T-cell (primary cell): ENCODE measurements around the gene TBC1D7. TPM values are rescaled to one million over a fixed set of nuclear protein-coding genes. Genes with fewer than 3 reads are reported as not detected.

Source experiments
- ATAC-seq, 4 experiments: fragments of 200-7000 bp in 3 of 4; fragments of 150-1000 bp in 1 of 4; cut with Tn5 transposase; replicated peaks in 1 of 4; 1 replicate in 3 of 4; 2 replicates in 1 of 4; pipeline ENCODE4 v1.10.0; 2021; ENCODE audit warnings: moderate library complexity in 3 of 4, mild to moderate bottlenecking in 2 of 4, moderate number of reproducible peaks in 1 of 4
- CTCF ChIA-PET, 2 donors: fragments of 300-600 bp; sonication (Branson Sonifier 250); formaldehyde crosslinking; loops; one replicate each; lab custom pipeline; 2022; ENCODE audit warnings: antibody characterized with exemption in 2 of 2; lab: Charles Lee
- POLR2A ChIA-PET, 2 donors: fragments of 300-600 bp; sonication (Branson Sonifier 250); formaldehyde crosslinking; loops; one replicate each; lab custom pipeline; 2022; ENCODE audit warnings: antibody characterized with exemption in 2 of 2; lab: Charles Lee
- DNase-seq, 35 experiments: peaks; one replicate each; pipeline versions ENCODE4 v3.0.0 to v3.0.0-alpha.2; 2013 to 2023
- H3K27ac ChIP-seq: one replicate; pipeline ENCODE4 v1.5.1; 2013; ENCODE audit warnings: low read length
- H3K27me3 ChIP-seq, 2 experiments: replicated peaks in 1 of 2; 1 replicate in 1 of 2; 2 replicates in 1 of 2; pipeline versions ENCODE4 v1.6.1 to v1.7.0; 2013; ENCODE audit warnings: low read length in 1 of 2, mixed read lengths in 1 of 2; ENCODE audit not compliant: control insufficient read depth in 2 of 2, insufficient read depth in 2 of 2; ENCODE audit errors: extremely low read depth in 1 of 2
- H3K36me3 ChIP-seq, 2 donors: 1 replicate in 1 of 2; 2 replicates in 1 of 2; pipeline versions ENCODE4 v1.6.1 to v1.7.0; 2013; ENCODE audit warnings: low read length in 1 of 2; ENCODE audit not compliant: control insufficient read depth in 2 of 2, insufficient read depth in 1 of 2; ENCODE audit errors: extremely low read depth in 1 of 2
- H3K4me1 ChIP-seq, 2 experiments: 1 replicate in 1 of 2; 2 replicates in 1 of 2; pipeline versions ENCODE4 v1.6.1 to v1.7.0; 2013; ENCODE audit warnings: low read length in 2 of 2, mixed read lengths in 1 of 2; ENCODE audit not compliant: insufficient read depth in 2 of 2, control insufficient read depth in 1 of 2; ENCODE audit errors: extremely low read depth in 1 of 2
- H3K4me3 ChIP-seq, 2 donors: 1 replicate in 1 of 2; 2 replicates in 1 of 2; pipeline versions ENCODE4 v1.5.1 to v1.7.0; 2013; ENCODE audit warnings: mild to moderate bottlenecking in 2 of 2, low read length in 1 of 2, moderate library complexity in 1 of 2; ENCODE audit not compliant: control insufficient read depth in 1 of 2; ENCODE audit errors: extremely low read depth in 1 of 2
- H3K9me3 ChIP-seq: 2 replicates; pipeline ENCODE4 v1.7.0; 2013
- H3K27ac Mint-ChIP-seq, 2 donors: one replicate each; pipeline ENCODE4 v1.8.0; 2020 to 2021; ENCODE audit warnings: mild to moderate bottlenecking in 2 of 2, mixed read lengths in 2 of 2
- H3K27me3 Mint-ChIP-seq, 2 donors: one replicate each; pipeline ENCODE4 v1.8.0; 2021 to 2022; ENCODE audit warnings: mixed read lengths in 2 of 2
- H3K36me3 Mint-ChIP-seq: one replicate; pipeline ENCODE4 v1.8.0; 2021; ENCODE audit warnings: mixed read lengths
- H3K4me1 Mint-ChIP-seq, 3 donors: one replicate each; pipeline ENCODE4 v1.8.0; 2020 to 2022; ENCODE audit warnings: mixed read lengths in 3 of 3, mild to moderate bottlenecking in 1 of 3
- H3K4me3 Mint-ChIP-seq, 3 donors: one replicate each; pipeline ENCODE4 v1.8.0; 2020 to 2022; ENCODE audit warnings: mild to moderate bottlenecking in 3 of 3, mixed read lengths in 3 of 3, moderate library complexity in 3 of 3
- H3K9me3 Mint-ChIP-seq, 3 donors: one replicate each; pipeline ENCODE4 v1.8.0; 2020 to 2022; ENCODE audit warnings: mixed read lengths in 3 of 3
- WGBS: methylation state at CpG from one replicate; pipeline ENCODE4 v1.1.5; 2013; ENCODE audit warnings: missing lambda C conversion rate; ENCODE audit not compliant: insufficient coverage; 5-methylcytosine and 5-hydroxymethylcytosine counted together
- total RNA-seq, 35 experiments: library from RNA in 6 of 35; stranded (reverse) in 6 of 35; fragments of 120-200 nt in 1 of 35; gene quantifications; one replicate each; pipeline versions ENCODE4 v1.2.1 to v1.2.4 and lab custom pipeline; 2013 to 2026

The TBC1D7 gene
- total RNA-seq, 5 donors from 2014 or later (not counting 1 experiment from before 2014, with no cell fraction given): 12.7 to 16.2 (median 14.6) TPM

- Histone ChIP-seq H3K4me1 (no peaks in the 10 kb centered on the region), H3K27me3 (no peaks in the 10 kb centered on the region), H3K36me3 (peaks cover 38 to 73% of the 10 kb centered on the region in 2 donors), H3K27ac (no peak overlapping the region), H3K4me3 (no peak overlapping the region), H3K9me3 (no peaks in the 10 kb centered on the region)
- ChIA-PET POLR2A (no interaction called here), CTCF (interaction anchor here (0.6 to 0.7 kb wide), 2 partner anchors 43 to 360 kb away, joined by 3 to 4 read pairs; no protein-coding TSS in a partner anchor)
- no peak overlapping the region for H3K27ac Mint-ChIP-seq
- H3K9me3 Mint-ChIP-seq: no peaks in the 10 kb centered on the region
- no peak overlapping the region for H3K4me3 Mint-ChIP-seq
- peaks cover 72% of the 10 kb centered on the region for H3K36me3 Mint-ChIP-seq
- H3K27me3 Mint-ChIP-seq: no peaks in the 10 kb centered on the region
- H3K4me1 Mint-ChIP-seq: no peaks in the 10 kb centered on the region
- DNase-seq (no peak), ATAC-seq (no peak)
- WGBS: 93% methylated on average over 2 of the region's 2 CpGs
Observed at GRCh38 chr6:13318821-13319220, 9.5 kb downstream of the TBC1D7 start.

- H3K36me3 Mint-ChIP-seq: peaks cover 79% of the 10 kb centered on the region
Observed at GRCh38 chr6:13315896-13316295, 12.4 kb downstream of the TBC1D7 start.

GRCh38 chr6:13314806-13315205 is 13.5 kb downstream of the TBC1D7 start:
- DNase-seq: no peak
- H3K27ac ChIP-seq: no peak overlapping the region
- H3K4me1 ChIP-seq: no peaks in the 10 kb centered on the region
- H3K36me3 ChIP-seq: peaks cover 25 to 61% of the 10 kb centered on the region in 2 donors
- Mint-ChIP-seq H3K27ac (no peak overlapping the region), H3K36me3 (peaks cover 76% of the 10 kb centered on the region), H3K4me1 (no peaks in the 10 kb centered on the region), H3K4me3 (no peak overlapping the region), H3K27me3 (no peaks in the 10 kb centered on the region), H3K9me3 (no peaks in the 10 kb centered on the region)
- H3K4me3 ChIP-seq: no peak overlapping the region
- H3K9me3 ChIP-seq: no peaks in the 10 kb centered on the region
- ATAC-seq: no peak
- no peaks in the 10 kb centered on the region for H3K27me3 ChIP-seq
- POLR2A ChIA-PET: no interaction called here
- CTCF ChIA-PET: no interaction called here

More at GRCh38 chr6:13315896-13316295, 12.4 kb downstream of the TBC1D7 start:
- H3K9me3 Mint-ChIP-seq: no peaks in the 10 kb centered on the region
- H3K27me3 Mint-ChIP-seq: no peaks in the 10 kb centered on the region
- ChIA-PET CTCF (no interaction called here), POLR2A (no interaction called here)
- H3K36me3 ChIP-seq: peaks cover 28 to 68% of the 10 kb centered on the region in 2 donors
- ATAC-seq (no peak), DNase-seq (no peak)
- no peak overlapping the region for H3K4me3 Mint-ChIP-seq
- H3K4me1 ChIP-seq: no peaks in the 10 kb centered on the region
- no peaks in the 10 kb centered on the region for H3K9me3 ChIP-seq
- H3K4me3 ChIP-seq: no peak overlapping the region
- H3K27ac ChIP-seq: no peak overlapping the region
- no peaks in the 10 kb centered on the region for H3K27me3 ChIP-seq
- H3K4me1 Mint-ChIP-seq: no peaks in the 10 kb centered on the region
- WGBS: 93% methylated on average over 5 of the region's 5 CpGs
- no peak overlapping the region for H3K27ac Mint-ChIP-seq

DNA sequence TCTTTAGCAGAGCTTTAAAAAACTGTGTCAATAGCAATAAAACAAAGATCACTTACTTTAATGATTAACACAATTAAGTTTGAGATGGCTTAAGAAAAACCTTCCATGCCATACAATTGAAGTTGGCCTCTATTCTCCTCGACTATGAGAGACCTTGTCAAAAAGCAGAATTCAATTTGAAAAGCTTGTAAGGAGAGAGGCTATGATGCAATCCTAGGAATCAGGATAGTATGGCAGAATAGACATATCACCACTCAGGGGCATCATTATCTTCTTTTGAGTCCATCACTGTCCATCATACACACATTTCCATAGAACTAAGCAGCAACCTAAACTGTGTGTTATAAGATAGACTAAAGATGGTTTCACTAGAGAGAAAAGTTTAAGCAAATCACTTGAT is 17.2 kb downstream of the TBC1D7 start:
- H3K36me3 ChIP-seq: peaks cover 20 to 43% of the 10 kb centered on the region in 2 donors
- POLR2A ChIA-PET: no interaction called here

DNA sequence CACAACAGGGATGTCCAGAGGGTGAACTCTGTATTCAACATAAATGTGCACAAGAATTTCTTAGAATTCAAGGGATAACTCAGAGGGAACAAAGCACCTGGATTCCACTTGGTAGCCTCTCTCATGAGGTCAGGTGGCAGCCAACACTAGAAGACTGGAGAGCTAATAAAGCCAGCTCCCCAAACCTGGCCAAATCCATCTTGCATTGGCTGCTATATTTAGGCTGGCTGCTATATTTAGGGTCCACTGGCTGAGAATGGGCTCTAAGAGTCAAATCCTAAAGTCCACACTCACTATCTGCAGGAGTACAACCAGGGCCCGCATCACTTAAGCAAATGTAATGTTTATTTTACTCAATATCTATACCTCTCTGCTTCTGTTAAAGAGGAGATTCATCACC is 20.0 kb downstream of the TBC1D7 start:
- Mint-ChIP-seq H3K27ac (no peak overlapping the region), H3K4me3 (no peak overlapping the region), H3K27me3 (no peaks in the 10 kb centered on the region), H3K9me3 (no peaks in the 10 kb centered on the region), H3K36me3 (peaks cover 76% of the 10 kb centered on the region), H3K4me1 (peaks cover 2 to 13% (median 8%) of the 10 kb centered on the region in 3 donors)
- ATAC-seq (no peak), DNase-seq (no peak)
- WGBS: no CpG with 5 or more reads among the region's 1 CpG
- H3K4me3 ChIP-seq: no peak overlapping the region
- ChIA-PET CTCF (no interaction called here), POLR2A (no interaction called here)
- peaks cover 0 to 6% of the 10 kb centered on the region in 2 experiments for H3K4me1 ChIP-seq
- H3K36me3 ChIP-seq: peaks cover 11 to 48% of the 10 kb centered on the region in 2 donors
- no peaks in the 10 kb centered on the region for H3K27me3 ChIP-seq
- no peak overlapping the region for H3K27ac ChIP-seq
- no peaks in the 10 kb centered on the region for H3K9me3 ChIP-seq

More for the DNA sequence above, 17.2 kb downstream of the TBC1D7 start:
- Mint-ChIP-seq H3K9me3 (no peaks in the 10 kb centered on the region), H3K27me3 (no peaks in the 10 kb centered on the region), H3K27ac (no peak overlapping the region), H3K36me3 (peaks cover 76% of the 10 kb centered on the region), H3K4me1 (no peaks in the 10 kb centered on the region), H3K4me3 (no peak overlapping the region)
- ATAC-seq: no peak
- H3K4me1 ChIP-seq: no peaks in the 10 kb centered on the region
- DNase-seq: no peak
- H3K27me3 ChIP-seq: no peaks in the 10 kb centered on the region
- no peak overlapping the region for H3K4me3 ChIP-seq
- WGBS: no CpG with 5 or more reads among the region's 1 CpG
- CTCF ChIA-PET: interaction anchor here in 1 of 2 donors (0.8 kb wide), 1 partner anchor 11 kb away, joined by 3 read pairs; no protein-coding TSS in a partner anchor
- no peaks in the 10 kb centered on the region for H3K9me3 ChIP-seq
- no peak overlapping the region for H3K27ac ChIP-seq

- H3K4me1 Mint-ChIP-seq: peaks cover 6 to 21% (median 16%) of the 10 kb centered on the region in 3 donors
- ATAC-seq (no peak), DNase-seq (no peak)
- no peaks in the 10 kb centered on the region for H3K9me3 Mint-ChIP-seq
- no peaks in the 10 kb centered on the region for H3K9me3 ChIP-seq
- H3K4me3 ChIP-seq: no peak overlapping the region
- CTCF ChIA-PET: no interaction called here
- 100% methylated on average over 6 of the region's 7 CpGs for WGBS
- H3K4me1 ChIP-seq: peaks cover 0 to 13% of the 10 kb centered on the region in 2 experiments
- no peaks in the 10 kb centered on the region for H3K27me3 Mint-ChIP-seq
- H3K27me3 ChIP-seq: no peaks in the 10 kb centered on the region
- H3K27ac Mint-ChIP-seq: no peak overlapping the region
- POLR2A ChIA-PET: no interaction called here
- H3K4me3 Mint-ChIP-seq: no peak overlapping the region
- H3K36me3 Mint-ChIP-seq: peaks cover 76% of the 10 kb centered on the region
- no peak overlapping the region for H3K27ac ChIP-seq
- H3K36me3 ChIP-seq: peaks cover 11 to 50% of the 10 kb centered on the region in 2 donors
Observed at GRCh38 chr6:13307508-13307995, 20.8 kb downstream of the TBC1D7 start.
